GM19455 (cell line): ENCODE measurements around the gene PRKAG2.
"Not testable (repeated sequence)": the region's sequence is repeated elsewhere in the genome, so short reads cannot be mapped to it uniquely, and the experiment has no call there.

ENCODE experiments used
- ATAC-seq: cut with Tn5 transposase; IDR thresholded peaks from one replicate; pipeline ENCODE4 v1.9.1; 2021; ENCODE audit not compliant: unreplicated experiment

Gene PRKAG2

DNA sequence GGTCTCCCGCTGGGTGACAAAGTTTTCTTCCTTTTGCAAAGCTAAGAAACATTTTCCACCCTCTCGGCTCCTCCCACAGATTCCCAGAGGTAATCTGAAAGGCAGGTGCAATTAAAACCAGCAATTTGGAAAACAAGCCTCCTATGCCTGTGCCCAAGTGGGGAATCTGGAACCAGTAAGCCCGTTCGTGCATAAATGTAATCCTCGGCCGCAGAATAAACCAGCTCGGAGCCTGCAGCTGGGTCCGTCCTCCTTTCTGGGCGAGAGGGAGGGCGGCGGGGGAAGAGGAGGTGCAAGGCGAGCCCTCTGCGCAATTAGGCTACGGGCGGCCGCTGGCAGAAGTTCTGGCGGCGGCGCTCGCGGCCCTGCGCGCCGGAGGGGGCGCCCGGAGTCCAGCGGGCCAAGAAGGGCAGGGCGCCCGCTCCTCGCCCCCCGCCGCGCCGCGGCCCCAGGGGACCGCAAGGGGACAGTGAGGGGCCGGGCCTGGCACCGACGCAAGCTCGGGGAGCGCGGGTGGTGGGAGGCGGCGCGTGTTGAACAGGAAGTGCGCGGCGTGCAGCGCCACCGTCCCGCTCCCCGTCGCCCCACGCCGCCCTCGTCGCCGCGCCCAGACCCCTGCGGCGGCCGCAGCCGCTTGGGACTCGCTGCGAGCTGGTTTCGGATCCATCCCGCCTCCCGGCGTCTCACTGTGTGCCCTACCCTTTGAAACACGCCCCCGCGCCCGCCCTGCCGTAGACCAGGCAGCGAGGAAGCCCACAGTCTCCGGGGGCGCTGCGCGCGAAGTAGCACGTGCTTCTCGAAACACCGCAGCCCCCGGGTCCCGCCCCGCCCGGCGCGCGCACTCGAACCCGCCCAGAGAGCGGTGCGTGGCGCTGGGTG, at the start of gene PRKAG2:
Gene PRKAG2 (minus strand): TSS at position 217 of the 879 bp plus-strand sequence. CDS start 495 bp downstream, outside the sequence.
- ATAC-seq, result peak; percentile 62

DNA sequence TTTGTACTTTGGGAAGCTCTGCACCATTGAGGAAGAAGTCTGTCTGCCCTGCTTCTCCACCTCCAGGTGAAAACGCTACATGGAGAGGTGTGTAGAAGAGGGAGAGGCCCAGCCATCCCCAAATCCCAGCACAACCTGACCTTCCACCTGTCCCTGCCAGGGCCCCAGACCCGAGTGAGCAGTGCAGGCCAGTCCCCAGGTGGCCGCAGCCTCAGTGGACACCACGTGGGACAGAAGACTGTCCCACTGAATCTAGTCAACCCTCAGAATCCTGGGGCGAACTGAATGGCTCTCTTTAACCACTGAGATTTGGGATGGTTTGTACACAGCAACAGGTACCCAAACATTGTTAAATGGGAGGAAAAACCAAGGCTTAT, 49.4 kb upstream of the PRKAG2 start:
- no peak for ATAC-seq

DNA sequence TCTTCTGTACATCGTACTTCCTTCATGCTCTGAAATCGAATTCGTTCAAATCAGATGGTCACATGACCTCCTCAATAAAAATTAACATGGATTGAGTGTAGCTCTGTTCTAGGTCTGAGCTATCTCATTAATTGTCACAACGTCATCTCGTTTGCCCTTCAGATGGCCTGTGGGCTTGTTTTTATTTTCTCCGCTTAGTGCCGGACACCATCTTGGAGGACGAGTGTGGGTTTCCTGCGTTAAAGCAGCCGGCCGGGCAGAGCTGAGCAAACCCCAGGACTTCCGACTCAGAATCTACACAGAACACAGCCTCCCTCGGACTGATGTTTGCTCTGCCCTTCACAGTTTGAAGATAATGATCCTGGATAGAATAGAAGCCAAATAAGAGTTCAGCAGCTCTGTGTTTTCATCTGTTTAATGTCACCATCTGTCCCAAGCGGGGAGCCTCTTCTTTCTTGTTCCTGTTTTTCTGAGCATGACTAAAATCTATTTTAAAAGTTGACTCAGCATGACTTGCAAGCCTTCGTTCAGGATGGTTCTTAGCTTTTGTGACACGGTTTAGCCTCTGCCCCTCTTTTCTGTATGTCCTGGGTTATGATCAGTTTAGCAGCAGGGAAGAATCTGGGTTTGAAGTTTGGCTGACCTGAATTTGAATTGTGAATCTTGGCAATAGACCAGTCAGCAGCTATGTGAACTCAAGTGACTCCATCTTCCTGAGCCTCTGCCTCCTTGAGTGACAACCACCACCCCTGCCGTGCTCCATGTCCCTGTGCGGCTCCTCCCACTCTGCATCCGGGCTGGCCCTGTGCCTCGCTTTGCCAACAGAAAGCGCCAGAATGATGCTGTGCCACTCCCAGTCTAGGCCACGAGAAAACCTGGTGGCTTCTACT, 48.8 kb upstream of the PRKAG2 start:
- peak; percentile 59 for ATAC-seq

- ATAC-seq, result no peak
These were observed 47.6 kb upstream of the PRKAG2 start for GRCh38 chr7:151924508-151924907.

DNA sequence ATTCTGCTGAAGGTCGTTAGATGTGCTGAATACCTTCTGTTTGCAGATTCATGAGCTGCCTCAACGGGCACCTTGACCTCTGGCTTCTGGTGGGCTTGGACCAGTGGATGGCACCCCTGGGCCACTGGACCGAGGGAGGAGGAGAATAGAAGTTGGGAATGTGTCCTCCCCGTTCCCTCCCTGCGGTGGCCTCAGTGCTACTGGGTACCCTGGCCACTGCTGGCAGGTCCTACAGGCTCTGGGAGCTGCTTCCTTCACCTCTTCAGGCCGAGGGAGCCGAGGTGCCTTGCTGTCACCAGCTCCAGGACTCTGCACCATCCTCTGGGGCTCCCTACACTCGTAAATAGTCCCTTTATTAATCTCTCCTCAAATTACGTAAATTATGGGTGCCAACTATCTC, 47.1 kb upstream of the PRKAG2 start:
- ATAC-seq, result no peak

DNA sequence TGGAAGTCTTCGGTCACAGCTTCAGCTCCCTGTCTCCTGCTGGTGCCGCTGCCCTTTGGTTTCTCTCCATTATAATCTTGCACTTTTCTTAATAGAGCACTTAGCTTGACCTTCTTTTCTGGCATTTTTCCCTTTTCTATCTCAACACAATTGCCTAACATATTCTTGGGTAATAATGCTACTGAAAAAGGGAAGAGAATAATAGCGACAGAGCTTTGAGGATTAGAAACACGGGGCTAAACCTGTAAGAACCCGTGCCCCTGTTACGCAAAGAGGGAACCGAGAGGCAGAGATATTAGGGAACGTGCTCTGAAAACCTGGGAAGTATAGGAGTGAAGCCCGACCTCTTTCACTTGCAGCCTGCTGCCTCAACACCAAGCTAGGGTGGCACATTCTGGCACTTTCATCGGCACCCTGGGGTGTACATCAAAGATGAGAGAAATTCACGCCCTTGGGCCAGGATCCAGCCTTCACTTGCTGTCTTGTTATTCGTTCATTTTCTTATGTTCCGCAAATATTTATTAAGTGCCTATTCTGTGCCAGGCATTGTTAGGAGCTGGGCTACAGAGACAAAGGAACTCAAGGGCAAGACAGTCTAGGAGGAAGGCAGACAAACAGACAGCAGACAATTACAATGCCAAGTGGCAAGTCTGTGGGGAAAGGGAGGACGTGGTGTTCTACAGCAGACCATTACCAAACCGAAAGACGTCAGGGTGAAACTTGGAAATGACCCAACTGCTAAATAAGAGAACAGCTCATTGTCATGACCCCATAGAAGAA, 46.4 kb upstream of the PRKAG2 start:
- no peak for ATAC-seq

GRCh38 chr7:151921451-151921850, 44.5 kb upstream of the PRKAG2 start:
- no peak for ATAC-seq

- ATAC-seq, result no peak
These were observed 43.6 kb upstream of the PRKAG2 start for GRCh38 chr7:151920488-151920887.

GRCh38 chr7:151919595-151919994, 42.7 kb upstream of the PRKAG2 start:
- ATAC-seq, result no peak

- ATAC-seq, result no peak
These were observed 41.6 kb upstream of the PRKAG2 start for GRCh38 chr7:151918510-151918843.

- ATAC-seq, result no peak
These were observed 41.0 kb upstream of the PRKAG2 start for GRCh38 chr7:151917791-151918509.

DNA sequence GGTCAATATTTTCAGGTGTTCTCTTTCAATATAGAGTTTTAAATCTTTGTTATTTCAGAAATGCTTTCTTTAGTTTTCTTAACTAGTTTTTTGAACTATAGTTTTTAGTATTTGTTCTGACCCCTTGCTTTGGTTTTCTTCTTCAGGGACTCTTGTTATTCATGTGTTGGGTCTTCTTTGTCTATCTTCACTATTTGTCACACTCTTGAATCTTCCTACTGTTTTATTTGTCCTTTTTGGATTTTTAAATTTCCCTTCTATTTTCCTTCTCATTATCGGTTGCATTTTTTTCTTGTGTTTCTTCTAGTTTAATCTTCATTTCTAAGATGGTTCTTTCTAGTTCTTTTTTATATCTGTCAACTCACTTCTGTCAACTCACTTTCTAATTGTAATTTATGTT, 37.1 kb upstream of the PRKAG2 start:
- no peak for ATAC-seq

- ATAC-seq, result not testable (repeated sequence)
These were observed 33.7 kb upstream of the PRKAG2 start for GRCh38 chr7:151910655-151911054.

- ATAC-seq, result not testable (repeated sequence)
These were observed 30.2 kb upstream of the PRKAG2 start for GRCh38 chr7:151907115-151907514.

DNA sequence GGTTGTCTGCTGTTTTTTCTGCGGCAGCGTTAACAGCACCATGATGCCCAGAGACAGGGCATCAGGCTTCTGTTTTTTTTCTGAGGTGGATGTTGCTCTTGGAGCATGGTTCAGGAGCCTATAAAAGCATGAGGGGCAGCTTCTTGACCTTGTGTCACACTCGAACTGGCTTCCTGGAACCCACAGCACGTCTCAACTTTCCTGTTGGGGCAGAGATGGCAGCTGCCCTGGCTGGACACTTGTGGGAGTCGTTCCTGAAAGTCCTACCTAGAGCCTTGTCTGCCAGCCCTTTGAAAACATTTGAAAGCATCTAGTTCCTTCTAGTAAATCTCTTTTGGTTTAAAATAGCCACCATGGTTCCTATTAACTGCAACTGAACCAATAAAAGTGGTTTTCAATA, 28.9 kb upstream of the PRKAG2 start:
- ATAC-seq, result no peak

DNA sequence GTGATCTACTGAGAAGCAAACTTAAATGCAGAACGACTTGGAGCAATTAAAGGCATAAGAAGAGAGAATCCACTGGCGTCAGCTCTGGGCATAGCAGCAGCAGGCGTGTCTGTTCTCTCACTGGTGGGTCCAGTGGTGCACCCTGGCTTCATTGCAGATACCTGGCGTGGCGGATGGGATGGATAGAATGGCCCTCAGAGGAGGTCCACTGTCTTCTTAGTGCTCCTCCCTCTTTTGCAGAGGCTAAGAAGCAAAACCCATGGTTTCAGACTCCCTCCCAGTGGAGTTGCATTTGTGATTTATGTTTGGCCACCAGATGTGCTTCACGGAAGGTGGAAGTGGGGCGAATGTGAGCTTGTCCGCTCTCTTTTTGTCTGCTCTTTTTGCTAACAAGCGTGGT, 28.4 kb upstream of the PRKAG2 start:
- ATAC-seq, result no peak

DNA sequence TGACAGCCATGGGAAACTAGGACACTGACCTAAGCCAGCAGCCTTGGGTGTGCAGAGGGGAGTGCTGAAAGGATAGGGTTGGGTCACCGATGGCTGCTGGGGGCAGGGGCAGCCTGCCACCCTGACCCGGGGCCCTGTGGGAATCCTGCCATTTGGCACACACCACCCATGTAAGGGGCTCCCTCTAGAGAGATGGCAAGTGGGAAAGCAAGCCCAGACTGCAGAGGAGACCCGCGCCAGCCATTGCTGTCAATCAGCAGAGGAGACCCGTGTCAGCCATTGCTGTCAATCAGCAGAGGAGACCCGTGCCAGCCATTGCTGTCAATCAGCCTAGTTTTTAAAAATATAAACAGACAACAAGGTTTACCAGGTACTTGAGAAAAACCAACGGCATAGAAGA, 27.4 kb upstream of the PRKAG2 start:
- ATAC-seq, result no peak

DNA sequence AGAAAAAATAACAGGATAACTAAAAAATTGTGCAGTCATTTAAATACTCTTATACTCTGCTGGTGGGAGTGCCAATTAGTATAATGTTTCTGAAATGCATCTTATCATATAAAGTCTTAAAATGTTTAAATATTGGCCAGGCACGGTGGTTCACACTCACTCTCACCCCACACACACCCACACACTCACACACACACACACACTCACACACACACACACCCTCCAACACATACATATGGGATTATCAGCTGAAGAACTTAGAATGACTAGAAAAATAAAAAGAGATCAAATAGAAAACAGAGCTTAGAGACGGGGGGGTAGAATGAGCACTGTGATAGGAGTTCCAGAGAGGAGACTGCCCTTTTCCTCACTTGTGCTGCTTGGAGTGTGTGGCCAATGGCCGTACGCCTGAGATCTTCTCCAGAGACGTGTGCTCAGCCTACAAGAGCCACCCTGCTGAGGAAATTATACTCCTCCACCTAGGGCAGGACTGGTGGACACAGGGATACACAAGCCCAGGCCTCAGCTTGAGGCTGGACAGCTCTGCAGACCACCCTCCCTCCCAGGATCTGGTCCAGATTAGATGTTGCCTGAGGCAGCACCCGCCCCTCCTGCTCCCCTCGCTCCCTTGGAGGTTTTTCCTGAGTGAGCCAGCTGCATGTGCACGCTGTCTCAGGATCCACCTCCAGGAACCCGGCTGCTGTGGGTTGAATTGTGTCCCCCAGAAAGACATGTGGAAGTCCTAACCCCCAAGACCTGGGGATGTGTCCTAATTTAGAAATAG, 26.5 kb upstream of the PRKAG2 start:
- no peak for ATAC-seq

DNA sequence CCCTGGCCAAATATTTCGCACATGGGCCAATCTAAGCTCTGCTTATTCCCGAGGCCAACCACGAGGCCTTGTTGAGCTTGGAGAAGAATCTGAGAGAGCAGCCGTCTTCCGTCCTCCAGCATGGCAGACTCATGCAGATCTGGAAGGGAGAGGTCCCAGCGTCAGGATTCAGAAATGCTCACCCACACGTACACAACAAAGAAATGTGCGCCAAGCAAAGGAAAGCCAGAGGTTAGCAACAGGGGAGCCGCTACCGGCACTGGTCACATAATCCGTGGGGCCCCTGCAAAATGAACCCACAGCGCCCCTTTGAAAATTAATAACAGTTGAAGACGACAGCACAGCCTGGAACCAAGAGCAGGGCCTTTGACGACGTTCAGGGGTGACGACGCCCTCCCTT, 25.4 kb upstream of the PRKAG2 start:
- no peak for ATAC-seq

GRCh38 chr7:151901828-151902227, 24.9 kb upstream of the PRKAG2 start:
- ATAC-seq, result no peak
